NB4 (cell line): Measurements from ENCODE around the gene CACNA2D4.

Source experiments
- DNase-seq: peaks from one replicate; pipeline ENCODE4 v3.0.0; 2010; ENCODE audit warnings: low read depth
- H3K4me3 ChIP-seq: one replicate; pipeline ENCODE4 v1.5.1; 2011; ENCODE audit warnings: mild to moderate bottlenecking, low read depth, low read length, moderate library complexity
- CTCF ChIP-seq: IDR thresholded peaks from one replicate; pipeline ENCODE4 v1.5.1; 2012; ENCODE audit warnings: low read depth, low read length
- MAX ChIP-seq: IDR thresholded peaks from 2 replicates; pipeline ENCODE4 v1.6.1; 2011; ENCODE audit warnings: low read depth, low read length
- MYC ChIP-seq: IDR thresholded peaks from 2 replicates; pipeline ENCODE4 v1.6.1; 2011; ENCODE audit warnings: low read depth, low read length
- POLR2A ChIP-seq: IDR thresholded peaks from 2 replicates; pipeline ENCODE4 v1.6.1; 2011; ENCODE audit warnings: mild to moderate bottlenecking; ENCODE audit not compliant: insufficient read length; ENCODE audit errors: extremely low read depth

CACNA2D4 gene

GRCh38 chr12:1767407-1768090, 150.9 kb downstream of the CACNA2D4 start:
- DNase-seq: no peak
- TF ChIP-seq MYC: no peak
- no peak for TF ChIP-seq CTCF
- TF ChIP-seq MAX: no peak
- TF ChIP-seq POLR2A: no peak
- H3K4me3 ChIP-seq: no peak overlapping the region

- H3K4me3 ChIP-seq: no peak overlapping the region
- DNase-seq: no peak
- TF ChIP-seq POLR2A (no peak), MAX (no peak), CTCF (no peak), MYC (no peak)
These were observed 152.3 kb downstream of the CACNA2D4 start for GRCh38 chr12:1766110-1766509.

GRCh38 chr12:1763153-1763552, 155.3 kb downstream of the CACNA2D4 start:
- TF ChIP-seq POLR2A (no peak), MYC (no peak), MAX (no peak), CTCF (no peak)
- DNase-seq: no peak
- H3K4me3 ChIP-seq: no peak overlapping the region

- no peak overlapping the region for H3K4me3 ChIP-seq
- TF ChIP-seq MYC: no peak
- no peak for DNase-seq
These were observed 156.6 kb downstream of the CACNA2D4 start for GRCh38 chr12:1761857-1762256.

- no peak overlapping the region for H3K4me3 ChIP-seq
- peak; percentile 24 for DNase-seq
- TF ChIP-seq CTCF: no peak
- no peak for TF ChIP-seq POLR2A
- no peak for TF ChIP-seq MAX
- TF ChIP-seq MYC: no peak
These were observed 157.7 kb downstream of the CACNA2D4 start for GRCh38 chr12:1760566-1761382.

GRCh38 chr12:1758887-1759286, 159.6 kb downstream of the CACNA2D4 start:
- DNase-seq: no peak
- TF ChIP-seq CTCF (no peak), POLR2A (no peak), MYC (no peak), MAX (no peak)
- H3K4me3 ChIP-seq: no peak overlapping the region
